ENCODE data around the gene PCDHGA10.

DNA sequence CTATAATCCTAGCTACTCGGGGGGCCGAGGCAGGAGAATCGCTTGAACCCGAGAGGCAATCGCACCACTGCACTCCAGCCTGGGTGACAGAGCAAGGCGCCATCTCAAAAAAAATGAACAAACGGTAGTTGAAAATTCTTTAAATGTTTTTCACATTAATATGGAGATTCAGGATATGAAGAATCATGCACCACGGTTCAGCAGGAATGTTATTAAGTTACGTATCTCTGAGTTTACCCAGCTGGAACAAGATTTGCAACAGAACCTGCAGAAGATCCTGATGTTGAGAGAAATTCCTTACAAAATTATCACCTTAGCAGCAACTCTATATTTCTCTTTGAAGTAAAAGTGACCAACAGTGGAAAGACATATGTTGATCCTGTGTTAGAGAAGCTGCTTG, 27.6 kb downstream of the PCDHGA10 start:
- TF ChIP-seq, protein P1, sequence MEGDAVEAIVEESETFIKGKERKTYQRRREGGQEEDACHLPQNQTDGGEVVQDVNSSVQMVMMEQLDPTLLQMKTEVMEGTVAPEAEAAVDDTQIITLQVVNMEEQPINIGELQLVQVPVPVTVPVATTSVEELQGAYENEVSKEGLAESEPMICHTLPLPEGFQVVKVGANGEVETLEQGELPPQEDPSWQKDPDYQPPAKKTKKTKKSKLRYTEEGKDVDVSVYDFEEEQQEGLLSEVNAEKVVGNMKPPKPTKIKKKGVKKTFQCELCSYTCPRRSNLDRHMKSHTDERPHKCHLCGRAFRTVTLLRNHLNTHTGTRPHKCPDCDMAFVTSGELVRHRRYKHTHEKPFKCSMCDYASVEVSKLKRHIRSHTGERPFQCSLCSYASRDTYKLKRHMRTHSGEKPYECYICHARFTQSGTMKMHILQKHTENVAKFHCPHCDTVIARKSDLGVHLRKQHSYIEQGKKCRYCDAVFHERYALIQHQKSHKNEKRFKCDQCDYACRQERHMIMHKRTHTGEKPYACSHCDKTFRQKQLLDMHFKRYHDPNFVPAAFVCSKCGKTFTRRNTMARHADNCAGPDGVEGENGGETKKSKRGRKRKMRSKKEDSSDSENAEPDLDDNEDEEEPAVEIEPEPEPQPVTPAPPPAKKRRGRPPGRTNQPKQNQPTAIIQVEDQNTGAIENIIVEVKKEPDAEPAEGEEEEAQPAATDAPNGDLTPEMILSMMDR (IDR thresholded peaks at IDR 0.05), result no peak
- no peak for TF ChIP-seq POLR2A (IDR thresholded peaks at IDR 0.05)

Data from testis (tissue), 2 donors.